Tibial artery (tissue), 4 donors: ENCODE data around the gene AURKAIP1.
"Not testable (repeated sequence)": the region's sequence is repeated elsewhere in the genome, so short reads cannot be mapped to it uniquely, and the experiment has no call there.

Experiments
- DNase-seq, 2 donors: peaks; one replicate each; pipeline ENCODE4 v3.0.0-alpha.2; 2019
- H3K27ac ChIP-seq, 2 donors: fragments of 200-600 bp; sonication (generic) in 1 of 2; 1 replicate in 1 of 2; 2 replicates in 1 of 2; pipeline ENCODE4 v1.5.1; 2018 to 2019; ENCODE audit warnings: mild to moderate bottlenecking in 1 of 2
- H3K27me3 ChIP-seq, 2 donors: fragments of 200-600 bp; sonication (generic) in 1 of 2; one replicate each; pipeline versions ENCODE4 v1.5.1 to v1.6.0; 2016 to 2019
- H3K36me3 ChIP-seq, 3 donors: fragments of 200-600 bp; sonication (generic) in 2 of 3; one replicate each; pipeline ENCODE4 v1.5.1; 2016 to 2019; ENCODE audit warnings: mild to moderate bottlenecking in 2 of 3
- H3K4me1 ChIP-seq, 4 donors: fragments of 200-600 bp; sonication (generic) in 2 of 4; 1 replicate in 3 of 4; 2 replicates in 1 of 4; pipeline ENCODE4 v1.5.1; 2016 to 2019
- H3K4me3 ChIP-seq, 2 donors: fragments of 200-600 bp; sonication (generic) in 1 of 2; 1 replicate in 1 of 2; 2 replicates in 1 of 2; pipeline ENCODE4 v1.5.1; 2018 to 2019; ENCODE audit warnings: mild to moderate bottlenecking in 2 of 2
- H3K9me3 ChIP-seq, 3 donors: fragments of 200-600 bp; sonication (generic) in 1 of 3; one replicate each; pipeline ENCODE4 v1.5.1; 2016 to 2019
- intact Hi-C: fragments of 100-400 bp; cut with DNase I; formaldehyde crosslinking; loops from one replicate; pipeline ENCODE4 v1.15.0; 2023; ENCODE audit warnings: low total_unique reads
- TF ChIP-seq, protein P1 (sequence below), 2 experiments: fragments of 200-600 bp in 1 of 2; fragments of 450-650 bp in 1 of 2; IDR thresholded peaks; one replicate each; pipeline ENCODE4 v1.5.1; 2017 to 2019; ENCODE audit warnings: antibody characterized with exemption in 2 of 2, mild to moderate bottlenecking in 1 of 2, moderate library complexity in 1 of 2

Gene AURKAIP1

DNA sequence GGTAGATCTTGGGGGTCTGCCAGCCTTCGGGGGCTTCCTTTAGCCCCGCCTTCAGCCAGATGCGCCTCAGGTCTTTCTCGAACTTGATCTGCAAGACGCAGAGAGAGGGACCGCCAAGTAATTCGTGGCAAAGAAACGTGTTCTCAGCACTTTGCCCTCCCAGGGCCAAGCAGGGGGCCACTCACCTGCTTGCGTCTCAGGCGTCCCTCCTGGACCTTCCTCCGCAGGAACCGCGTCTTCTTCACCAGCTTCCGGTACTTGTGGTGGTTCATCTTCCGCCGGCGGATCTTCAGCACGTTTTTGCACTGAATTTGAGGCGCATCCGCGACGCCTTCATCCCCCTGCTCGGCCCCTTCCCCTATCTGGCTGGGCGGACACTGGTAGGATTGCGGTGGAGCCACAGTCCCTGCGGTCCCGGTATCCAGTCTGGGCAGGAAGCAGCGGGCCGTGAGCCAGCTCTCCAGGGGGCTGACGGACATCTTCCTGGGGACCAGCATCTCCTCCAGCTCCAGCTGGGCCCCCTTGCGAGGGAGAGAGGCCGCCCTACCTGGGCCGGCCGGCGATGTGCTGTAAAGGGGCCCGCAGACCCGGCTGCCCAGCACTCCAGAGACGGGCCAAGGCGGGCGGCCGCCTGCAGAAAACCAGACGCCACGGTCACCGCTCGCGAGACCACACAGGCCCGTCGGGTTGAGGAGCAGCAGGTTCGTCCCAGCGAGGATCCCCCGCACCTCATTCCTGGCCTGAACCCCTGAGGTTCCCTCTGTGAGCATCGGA is 1.0 kb downstream of the AURKAIP1 start:
- H3K36me3 ChIP-seq, result peaks cover 8 to 20% (median 9%) of the 10 kb centered on the region in 3 donors
- no peaks in the 10 kb centered on the region for H3K9me3 ChIP-seq
- no peaks in the 10 kb centered on the region for H3K27me3 ChIP-seq
- no peak for DNase-seq
- H3K4me3 ChIP-seq, result peak overlapping the region; percentile 94 to 99
- TF ChIP-seq, protein P1, sequence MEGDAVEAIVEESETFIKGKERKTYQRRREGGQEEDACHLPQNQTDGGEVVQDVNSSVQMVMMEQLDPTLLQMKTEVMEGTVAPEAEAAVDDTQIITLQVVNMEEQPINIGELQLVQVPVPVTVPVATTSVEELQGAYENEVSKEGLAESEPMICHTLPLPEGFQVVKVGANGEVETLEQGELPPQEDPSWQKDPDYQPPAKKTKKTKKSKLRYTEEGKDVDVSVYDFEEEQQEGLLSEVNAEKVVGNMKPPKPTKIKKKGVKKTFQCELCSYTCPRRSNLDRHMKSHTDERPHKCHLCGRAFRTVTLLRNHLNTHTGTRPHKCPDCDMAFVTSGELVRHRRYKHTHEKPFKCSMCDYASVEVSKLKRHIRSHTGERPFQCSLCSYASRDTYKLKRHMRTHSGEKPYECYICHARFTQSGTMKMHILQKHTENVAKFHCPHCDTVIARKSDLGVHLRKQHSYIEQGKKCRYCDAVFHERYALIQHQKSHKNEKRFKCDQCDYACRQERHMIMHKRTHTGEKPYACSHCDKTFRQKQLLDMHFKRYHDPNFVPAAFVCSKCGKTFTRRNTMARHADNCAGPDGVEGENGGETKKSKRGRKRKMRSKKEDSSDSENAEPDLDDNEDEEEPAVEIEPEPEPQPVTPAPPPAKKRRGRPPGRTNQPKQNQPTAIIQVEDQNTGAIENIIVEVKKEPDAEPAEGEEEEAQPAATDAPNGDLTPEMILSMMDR (IDR thresholded peaks at IDR 0.05), result no peak
- H3K27ac ChIP-seq, result peak overlapping the region; percentile 94 to 99
- intact Hi-C loops, result loop anchor here (2.0 kb wide), 1 partner anchor 25 kb away; the partner anchor contains the start of gene DVL1
- peaks cover 0 to 36% (median 34%) of the 10 kb centered on the region in 4 donors for H3K4me1 ChIP-seq

DNA sequence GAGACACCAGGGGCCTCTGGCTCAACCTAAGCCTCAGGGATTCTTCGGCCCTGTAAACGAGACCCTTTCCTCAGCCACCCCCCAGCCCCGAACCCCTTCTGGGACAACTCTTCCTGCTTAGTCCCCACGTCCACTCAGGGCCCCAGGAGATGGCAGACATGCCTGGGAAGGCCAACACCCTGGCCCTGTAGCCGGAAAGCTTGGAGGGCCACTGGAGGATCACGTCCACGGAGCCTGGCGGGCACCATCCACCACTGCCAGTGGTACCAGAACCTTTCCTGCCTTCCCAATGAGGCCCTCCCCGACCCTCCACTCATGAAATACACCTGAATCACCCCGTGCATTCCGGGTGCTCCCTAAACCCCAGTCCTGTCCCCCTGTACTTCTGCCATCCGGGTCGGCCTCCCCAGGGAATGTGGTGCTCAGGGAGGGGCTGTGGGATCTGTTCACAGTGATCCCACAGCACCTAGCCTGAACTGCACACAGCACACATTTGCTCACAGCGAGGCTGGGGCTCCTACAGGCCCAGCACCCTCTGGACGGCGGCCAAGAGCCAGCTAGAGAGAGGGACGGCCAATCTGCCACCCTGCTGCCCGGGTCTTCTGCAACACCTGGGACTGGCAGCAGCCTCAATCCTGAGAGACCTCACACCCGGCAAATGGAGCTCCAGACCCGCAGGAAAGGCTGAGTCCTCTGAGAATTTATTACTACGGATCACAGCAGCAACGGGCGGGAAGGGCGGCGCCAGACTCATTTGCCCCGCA is 1.8 kb downstream of the AURKAIP1 start:
- TF ChIP-seq, protein P1 (IDR thresholded peaks at IDR 0.05), result no peak
- no peak overlapping the region for H3K27ac ChIP-seq
- H3K4me3 ChIP-seq, result peak overlapping the region; percentile 94 to 99
- intact Hi-C loops, result no loop called here
- H3K27me3 ChIP-seq, result no peaks in the 10 kb centered on the region
- peaks cover 8 to 20% (median 9%) of the 10 kb centered on the region in 3 donors for H3K36me3 ChIP-seq
- peaks cover 0 to 36% (median 34%) of the 10 kb centered on the region in 4 donors for H3K4me1 ChIP-seq
- DNase-seq, result no peak
- H3K9me3 ChIP-seq, result no peaks in the 10 kb centered on the region

DNA sequence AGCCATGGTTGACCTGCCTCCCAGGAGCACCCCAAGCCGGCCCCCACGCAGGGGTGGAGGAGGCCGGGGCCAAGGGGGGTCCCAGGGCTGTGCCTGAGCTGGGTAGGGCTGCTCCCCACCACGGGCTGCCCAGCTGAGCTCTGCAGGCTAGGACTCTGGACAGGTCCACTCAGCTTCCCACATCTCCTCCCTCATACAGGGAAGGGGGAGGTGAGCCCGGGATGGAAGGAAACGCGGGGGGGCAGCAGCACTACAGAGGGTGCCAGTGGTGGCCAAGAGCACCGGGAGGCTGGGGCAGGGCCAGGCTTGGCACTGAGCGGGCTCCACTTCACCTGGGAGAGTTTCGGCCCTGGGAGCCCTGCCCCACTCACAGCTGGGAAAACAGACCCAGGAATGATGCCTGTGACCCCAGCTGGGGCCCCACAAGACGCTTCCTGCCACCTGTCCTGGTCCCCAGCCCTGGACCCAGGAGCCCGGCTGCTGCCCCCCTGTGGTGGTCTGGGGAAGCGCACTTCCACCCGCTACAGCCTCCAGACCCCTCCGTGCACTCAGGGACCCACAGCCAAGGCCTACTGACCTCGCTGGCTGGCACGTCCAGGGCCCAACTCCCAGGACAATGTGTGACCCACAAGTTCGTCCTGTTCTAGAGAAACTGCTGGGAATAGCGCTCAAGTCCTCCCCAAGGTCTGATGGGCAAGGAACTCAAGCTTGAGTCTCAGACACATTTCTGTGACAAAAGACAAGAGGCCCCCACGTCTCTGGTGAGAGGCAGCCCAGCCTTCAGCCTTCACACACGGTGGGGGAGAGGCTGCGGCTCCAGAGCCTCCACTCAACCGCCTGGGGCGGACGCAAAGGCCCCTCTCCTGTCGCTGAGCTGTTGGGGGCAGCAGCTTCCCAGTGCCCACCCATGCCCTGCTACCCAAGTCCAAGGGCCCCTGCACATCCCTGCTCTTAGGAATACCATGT is 3.0 kb downstream of the AURKAIP1 start:
- H3K27ac ChIP-seq, result no peak overlapping the region
- H3K9me3 ChIP-seq, result no peaks in the 10 kb centered on the region
- H3K4me3 ChIP-seq, result no peak overlapping the region
- H3K36me3 ChIP-seq, result peaks cover 8 to 20% (median 9%) of the 10 kb centered on the region in 3 donors
- H3K4me1 ChIP-seq, result peaks cover 0 to 36% (median 34%) of the 10 kb centered on the region in 4 donors
- peak; percentile 47 to 81 for DNase-seq
- no peaks in the 10 kb centered on the region for H3K27me3 ChIP-seq
- TF ChIP-seq, protein P1 (IDR thresholded peaks at IDR 0.05), result peak; percentile 88 to 97
- intact Hi-C loops, result no loop called here

- TF ChIP-seq, protein P1 (IDR thresholded peaks at IDR 0.05), result no peak
- Histone ChIP-seq H3K27me3 (no peaks in the 10 kb centered on the region), H3K4me3 (no peak overlapping the region), H3K27ac (no peak overlapping the region), H3K9me3 (no peaks in the 10 kb centered on the region), H3K4me1 (peaks cover 0 to 36% (median 34%) of the 10 kb centered on the region in 4 donors), H3K36me3 (peaks cover 8 to 20% (median 9%) of the 10 kb centered on the region in 3 donors)
- intact Hi-C loops, result no loop called here
- no peak for DNase-seq
Measured at GRCh38 chr1:1371364-1371745, 3.7 kb downstream of the AURKAIP1 start.

DNA sequence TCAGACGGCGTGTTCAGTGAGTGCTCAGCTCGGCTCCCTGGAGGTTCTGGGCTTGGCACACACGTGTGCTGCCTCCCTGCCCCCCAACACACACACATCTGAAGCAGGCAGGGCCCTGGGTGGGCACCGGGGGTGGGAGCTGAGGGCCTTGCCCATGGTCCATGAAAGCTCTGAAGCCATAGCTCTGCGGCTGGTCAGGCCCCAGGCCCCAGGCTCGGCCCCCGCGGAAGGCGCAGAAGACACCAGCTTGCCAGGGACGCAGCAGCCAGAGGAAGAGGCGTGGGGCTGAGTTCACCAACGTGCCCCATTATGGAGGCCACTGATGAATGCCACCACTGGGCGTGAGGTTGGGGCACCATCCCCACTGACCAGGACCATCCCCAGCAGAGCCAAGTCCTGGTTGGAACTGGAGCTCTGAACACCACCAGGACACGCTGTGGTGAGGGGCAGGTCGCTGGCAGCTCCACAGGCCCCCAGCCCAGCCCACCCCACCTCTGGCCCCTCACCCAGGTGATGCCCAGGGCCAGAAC is 4.2 kb downstream of the AURKAIP1 start:
- intact Hi-C loops, result no loop called here
- no peak for DNase-seq
- no peaks in the 10 kb centered on the region for H3K27me3 ChIP-seq

DNA sequence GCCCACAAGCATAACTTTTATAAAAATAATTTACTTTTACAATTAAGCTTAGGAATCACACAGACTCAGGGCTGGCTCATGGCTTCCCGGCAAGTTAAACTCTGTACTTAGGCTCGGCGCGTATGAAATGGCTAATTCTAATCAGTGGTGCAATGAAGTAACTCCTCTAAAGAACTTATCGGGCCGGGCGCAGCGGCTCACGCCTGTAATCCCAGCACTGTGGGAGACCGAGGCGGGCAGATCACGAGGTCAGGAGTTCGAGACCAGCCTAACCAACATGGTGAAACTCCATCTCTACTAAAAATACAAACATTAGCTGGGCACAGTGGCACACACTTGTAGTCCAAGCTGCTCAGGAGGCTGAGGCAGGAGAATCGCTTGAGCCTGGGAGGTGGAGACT is 4.9 kb downstream of the AURKAIP1 start:
- Histone ChIP-seq H3K4me1 (peaks cover 0 to 30% (median 28%) of the 10 kb centered on the region in 4 donors), H3K36me3 (peaks cover 8 to 20% (median 9%) of the 10 kb centered on the region in 3 donors)
- H3K27ac ChIP-seq, H3K4me3 ChIP-seq, H3K27me3 ChIP-seq, H3K9me3 ChIP-seq, intact Hi-C loops, DNase-seq: not testable (repeated sequence)

More for the DNA sequence above, 4.2 kb downstream of the AURKAIP1 start:
- Histone ChIP-seq H3K9me3 (no peaks in the 10 kb centered on the region), H3K4me3 (no peak overlapping the region), H3K27ac (no peak overlapping the region), H3K36me3 (peaks cover 8 to 20% (median 9%) of the 10 kb centered on the region in 3 donors), H3K4me1 (peaks cover 0 to 33% (median 31%) of the 10 kb centered on the region in 4 donors)
- TF ChIP-seq, protein P1 (IDR thresholded peaks at IDR 0.05), result no peak
